ENCODE measurements around the gene NLGN2. TPM values are rescaled to one million over a fixed set of nuclear protein-coding genes. Genes with fewer than 3 reads are reported as not detected.
A peak's percentile ranks its signal among the peaks of the same experiment; 100 is the strongest.

Gene NLGN2
- total RNA-seq, 2 experiments from 2014 or later, result 7.6 to 8.4 TPM

DNA sequence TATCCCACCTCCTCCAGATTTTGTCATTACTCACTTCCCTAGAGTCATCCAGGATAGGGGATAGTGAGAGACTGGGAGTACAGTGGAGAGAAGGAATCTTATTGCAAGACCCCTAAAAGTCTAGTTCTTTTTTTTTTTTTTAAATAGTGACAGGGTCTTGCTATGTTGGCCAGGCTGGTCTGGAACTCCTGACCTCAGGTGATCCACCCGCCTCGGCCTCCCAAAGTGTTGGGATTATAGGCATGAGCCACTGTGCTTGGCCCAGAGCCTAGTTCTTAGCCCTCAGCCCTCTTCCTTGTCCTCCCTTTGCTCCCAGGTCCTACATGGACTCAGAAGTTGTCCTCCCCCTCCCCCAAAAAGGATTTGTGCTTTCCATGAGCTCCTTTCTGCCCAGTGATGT lies 34.5 kb downstream of the NLGN2 start:
- H3K27ac Mint-ChIP-seq, result no peak overlapping the region
- Histone ChIP-seq H3K9me3 (ENCODE audit: control insufficient read depth in 1 of 2, insufficient read depth in 1 of 2, low read length in 2 of 2) (peaks cover 0 to 31% of the 10 kb centered on the region in 2 experiments), H3K4me1 (ENCODE audit: insufficient read depth, low read length) (peaks cover 65% of the 10 kb centered on the region), H3K4me3 (ENCODE audit: low read length) (no peak overlapping the region), H3K27ac (ENCODE audit: low read depth in 1 of 2, low read length in 2 of 2) (no peak overlapping the region), H3K27me3 (ENCODE audit: control insufficient read depth in 1 of 2, insufficient read depth in 2 of 2, low read length in 2 of 2) (peaks cover 78 to 85% of the 10 kb centered on the region in 2 experiments), H3K36me3 (ENCODE audit: insufficient read depth, low read length) (no peaks in the 10 kb centered on the region)
- TF ChIP-seq, protein P1, sequence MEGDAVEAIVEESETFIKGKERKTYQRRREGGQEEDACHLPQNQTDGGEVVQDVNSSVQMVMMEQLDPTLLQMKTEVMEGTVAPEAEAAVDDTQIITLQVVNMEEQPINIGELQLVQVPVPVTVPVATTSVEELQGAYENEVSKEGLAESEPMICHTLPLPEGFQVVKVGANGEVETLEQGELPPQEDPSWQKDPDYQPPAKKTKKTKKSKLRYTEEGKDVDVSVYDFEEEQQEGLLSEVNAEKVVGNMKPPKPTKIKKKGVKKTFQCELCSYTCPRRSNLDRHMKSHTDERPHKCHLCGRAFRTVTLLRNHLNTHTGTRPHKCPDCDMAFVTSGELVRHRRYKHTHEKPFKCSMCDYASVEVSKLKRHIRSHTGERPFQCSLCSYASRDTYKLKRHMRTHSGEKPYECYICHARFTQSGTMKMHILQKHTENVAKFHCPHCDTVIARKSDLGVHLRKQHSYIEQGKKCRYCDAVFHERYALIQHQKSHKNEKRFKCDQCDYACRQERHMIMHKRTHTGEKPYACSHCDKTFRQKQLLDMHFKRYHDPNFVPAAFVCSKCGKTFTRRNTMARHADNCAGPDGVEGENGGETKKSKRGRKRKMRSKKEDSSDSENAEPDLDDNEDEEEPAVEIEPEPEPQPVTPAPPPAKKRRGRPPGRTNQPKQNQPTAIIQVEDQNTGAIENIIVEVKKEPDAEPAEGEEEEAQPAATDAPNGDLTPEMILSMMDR (IDR thresholded peaks at IDR 0.05), result no peak
- intact Hi-C loops (cut with DNase I, micrococcal nuclease), result no loop called here
- DNase-seq (no peak), ATAC-seq (ENCODE audit: poor library complexity) (no peak)
- peak overlapping the region; percentile 54 for H3K4me3 Mint-ChIP-seq
- peaks cover 45% of the 10 kb centered on the region for H3K4me1 Mint-ChIP-seq (ENCODE audit: low read depth)
- ChIA-PET CTCF (no interaction called here), POLR2A (interaction anchor here (0.6 to 9.0 kb wide), 5 partner anchors 14 to 81 kb away, joined by 3 to 156 read pairs (median 5); partner anchors contain the start of genes POLR2A, SLC35G6 and ZBTB4)
- no peaks in the 10 kb centered on the region for H3K36me3 Mint-ChIP-seq (ENCODE audit: low read depth)
- H3K27me3 Mint-ChIP-seq, result peaks cover 75% of the 10 kb centered on the region
- H3K9me3 Mint-ChIP-seq, result no peaks in the 10 kb centered on the region

DNA sequence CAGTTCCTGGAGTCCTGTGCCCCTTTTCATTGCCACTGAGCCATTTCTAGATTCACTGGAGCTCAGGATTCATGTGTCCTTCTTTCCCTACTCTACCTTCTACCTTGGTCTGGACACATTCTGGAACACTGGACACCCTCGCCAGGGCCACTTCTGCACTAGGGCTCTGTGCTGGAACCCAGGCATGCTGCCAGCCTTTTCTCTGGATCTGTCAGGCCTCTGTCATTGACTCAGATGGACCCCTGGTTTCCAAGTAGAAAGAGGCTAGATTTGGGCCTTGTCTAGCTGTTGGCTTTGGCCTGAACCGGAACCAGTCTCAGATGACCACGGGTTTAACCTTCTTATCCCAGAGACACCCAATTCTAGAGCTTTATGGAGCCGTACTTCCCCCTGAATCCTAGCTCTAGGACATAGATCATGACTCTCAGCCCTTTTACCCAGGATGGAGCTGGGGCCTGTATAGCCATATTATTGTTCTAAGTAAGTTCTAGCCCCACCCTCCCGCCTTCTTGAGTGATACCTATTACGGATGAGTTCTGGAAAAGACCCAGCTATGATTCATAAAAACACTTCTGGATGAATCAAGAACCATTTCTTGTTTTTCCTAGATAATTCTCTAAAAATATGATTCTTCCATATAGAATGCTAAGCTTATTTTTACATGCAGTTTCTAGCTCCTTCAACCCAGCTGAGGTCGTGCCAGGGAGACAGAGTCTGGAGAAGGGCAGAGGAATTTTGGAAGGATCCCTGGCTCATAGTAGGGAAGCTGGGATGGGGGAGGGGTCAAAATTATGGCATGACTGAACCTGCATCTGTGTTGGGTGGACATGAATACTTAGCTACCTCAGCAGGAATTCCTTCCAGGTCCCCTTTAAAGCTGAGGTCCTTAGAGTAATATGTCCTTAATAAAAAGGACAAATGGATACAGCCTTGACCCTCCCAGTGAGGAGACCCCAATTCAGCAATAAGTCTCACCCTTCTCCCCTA lies 36.1 kb downstream of the NLGN2 start:
- Mint-ChIP-seq H3K27me3 (peaks cover 79% of the 10 kb centered on the region), H3K4me1 (ENCODE audit: low read depth) (peaks cover 37% of the 10 kb centered on the region), H3K36me3 (ENCODE audit: low read depth) (no peaks in the 10 kb centered on the region), H3K9me3 (no peaks in the 10 kb centered on the region), H3K4me3 (peak overlapping the region; percentile 7), H3K27ac (no peak overlapping the region)
- Histone ChIP-seq H3K36me3 (ENCODE audit: insufficient read depth, low read length) (no peaks in the 10 kb centered on the region), H3K9me3 (ENCODE audit: control insufficient read depth in 1 of 2, insufficient read depth in 1 of 2, low read length in 2 of 2) (peaks cover 0 to 31% of the 10 kb centered on the region in 2 experiments), H3K4me1 (ENCODE audit: insufficient read depth, low read length) (peaks cover 48% of the 10 kb centered on the region), H3K27me3 (ENCODE audit: control insufficient read depth in 1 of 2, insufficient read depth in 2 of 2, low read length in 2 of 2) (peaks cover 74 to 85% of the 10 kb centered on the region in 2 experiments), H3K4me3 (ENCODE audit: low read length) (no peak overlapping the region), H3K27ac (ENCODE audit: low read depth in 1 of 2, low read length in 2 of 2) (no peak overlapping the region)
- CTCF ChIA-PET, result interaction anchor here (1.3 kb wide), 1 partner anchor 88 kb away, joined by 4 read pairs; no protein-coding TSS in a partner anchor
- intact Hi-C loops (cut with DNase I, micrococcal nuclease), result no loop called here
- POLR2A ChIA-PET, result interaction anchor here (0.8 to 4.0 kb wide), 9 partner anchors 9 to 117 kb away, joined by 3 to 25 read pairs (median 6); partner anchors contain the start of genes POLR2A, SLC35G6, TMEM102 and TMEM256
- DNase-seq, result no peak
- ATAC-seq (ENCODE audit: poor library complexity), result no peak
- TF ChIP-seq, protein P1 (IDR thresholded peaks at IDR 0.05), result no peak

DNA sequence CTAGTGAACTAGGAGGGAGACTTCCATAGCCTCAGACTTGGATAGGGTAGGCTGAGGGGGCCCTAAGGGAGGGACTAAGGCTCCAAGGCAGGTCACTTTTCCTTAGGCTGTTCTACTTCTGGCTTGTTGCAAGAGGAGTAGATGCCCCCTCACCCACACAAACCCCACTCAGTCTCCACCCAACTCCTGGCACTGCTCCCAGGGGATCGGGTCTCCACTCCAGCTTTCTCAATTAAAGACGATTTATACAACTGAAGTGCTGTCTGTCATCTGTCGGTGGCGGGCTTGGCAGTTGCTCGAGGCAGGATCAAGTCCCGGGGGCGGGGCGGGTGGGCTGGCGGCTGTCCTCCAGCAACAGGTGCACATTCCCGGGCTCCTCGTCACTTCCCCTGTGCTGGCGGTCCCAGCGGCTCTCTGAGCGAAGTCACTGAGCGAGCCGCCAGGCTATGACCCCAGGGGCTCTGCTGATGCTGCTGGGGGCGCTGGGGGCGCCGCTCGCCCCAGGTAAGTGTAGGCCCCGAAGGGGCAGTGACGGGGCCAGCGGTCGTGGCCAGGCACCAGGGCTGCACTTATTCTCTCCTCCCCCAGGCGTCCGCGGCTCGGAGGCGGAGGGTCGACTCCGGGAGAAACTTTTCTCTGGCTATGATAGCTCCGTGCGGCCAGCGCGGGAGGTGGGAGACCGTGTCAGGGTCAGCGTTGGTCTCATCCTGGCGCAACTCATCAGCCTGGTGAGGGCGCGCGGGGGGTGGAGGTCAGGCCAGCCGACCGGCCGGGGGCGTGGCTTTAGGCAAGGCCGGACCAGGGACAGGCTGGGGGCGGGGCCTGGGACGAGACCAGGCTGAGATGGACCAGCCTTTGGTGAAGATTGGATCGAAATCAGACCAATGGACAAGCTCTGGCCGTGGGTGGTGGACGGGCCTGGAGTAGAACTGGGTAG lies 37.3 kb downstream of the NLGN2 start, which contains the start of gene CHRNB1:
TSS of gene CHRNB1 (plus strand) at position 380 of the 937 bp plus-strand sequence. CDS start at position 447, 67 bp downstream.
- ChIA-PET POLR2A (interaction anchor here (1.1 to 4.0 kb wide), 7 partner anchors 9 to 115 kb away, joined by 4 to 25 read pairs (median 6); partner anchors contain the start of genes PLSCR3, POLR2A, SLC35G6 and ZBTB4), CTCF (interaction anchor here (1.1 to 1.4 kb wide), 4 partner anchors 8 to 149 kb away, joined by 3 to 5 read pairs (median 4); no protein-coding TSS in a partner anchor)
- Histone ChIP-seq H3K27me3 (ENCODE audit: control insufficient read depth in 1 of 2, insufficient read depth in 2 of 2, low read length in 2 of 2) (peaks cover 67 to 73% of the 10 kb centered on the region in 2 experiments), H3K27ac (ENCODE audit: low read depth in 1 of 2, low read length in 2 of 2) (no peak within 1 kb of the TSS), H3K4me3 (ENCODE audit: low read length) (peak within 1 kb of the TSS; percentile 37), H3K4me1 (ENCODE audit: insufficient read depth, low read length) (peaks cover 37% of the 10 kb centered on the region), H3K9me3 (ENCODE audit: control insufficient read depth in 1 of 2, insufficient read depth in 1 of 2, low read length in 2 of 2) (peaks cover 0 to 28% of the 10 kb centered on the region in 2 experiments), H3K36me3 (ENCODE audit: insufficient read depth, low read length) (no peaks in the 10 kb centered on the region)
- Mint-ChIP-seq H3K4me1 (ENCODE audit: low read depth) (peaks cover 29% of the 10 kb centered on the region), H3K4me3 (peak within 1 kb of the TSS; percentile 59), H3K27ac (no peak within 1 kb of the TSS), H3K9me3 (no peaks in the 10 kb centered on the region), H3K36me3 (ENCODE audit: low read depth) (no peaks in the 10 kb centered on the region), H3K27me3 (peaks cover 72% of the 10 kb centered on the region)
- intact Hi-C loops (cut with DNase I, micrococcal nuclease), result no loop called here
- DNase-seq (peak in 3 of 14 experiments; percentile 15 to 56 (median 43)), ATAC-seq (ENCODE audit: poor library complexity) (peak; percentile 11)
- TF ChIP-seq, protein P1 (IDR thresholded peaks at IDR 0.05), result no peak

All from CD4-positive, alpha-beta T cell (primary cell).